Measurements from ENCODE around the gene SEPTIN5.

The SEPTIN5 gene

DNA sequence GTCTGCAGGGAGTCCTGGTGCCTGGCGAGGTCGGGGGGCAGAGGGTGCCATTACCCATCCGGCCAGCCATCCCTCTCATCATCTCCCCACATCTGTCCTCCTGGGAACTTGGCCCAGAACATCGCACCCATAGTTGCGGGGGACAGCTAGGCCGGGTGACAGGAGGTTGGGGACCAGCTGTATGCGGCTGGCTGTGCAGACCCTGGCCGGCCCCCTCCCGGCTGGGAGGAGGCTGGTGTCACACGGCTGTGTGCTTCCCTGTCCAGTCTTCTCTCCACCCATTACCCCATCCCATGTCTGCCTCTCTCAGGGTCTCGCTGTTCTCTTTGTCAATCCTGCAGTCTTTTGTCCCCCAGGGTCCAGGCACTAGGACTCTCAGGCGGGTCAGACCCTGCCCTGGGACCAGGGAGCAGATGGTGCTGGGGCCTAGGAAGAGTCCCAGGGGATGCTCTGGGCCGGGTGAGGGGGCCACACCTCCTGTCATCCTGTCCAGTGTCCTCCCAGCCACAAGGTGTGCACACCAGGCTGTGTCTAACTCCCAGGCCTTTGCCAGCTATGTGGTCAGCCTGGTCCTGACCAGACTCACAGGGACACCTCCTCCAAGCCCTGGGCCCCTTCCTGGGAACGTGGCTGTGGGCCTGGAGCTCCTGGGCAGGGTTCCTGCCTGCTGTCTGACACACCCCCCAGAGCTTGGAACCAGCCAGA, 39.8 kb downstream of the SEPTIN5 start:
- Histone ChIP-seq H3K36me3 (ENCODE audit: control insufficient read depth in 5 of 5, insufficient read depth in 5 of 5, low read length in 5 of 5) (no peaks in the 10 kb centered on the region), H3K4me3 (ENCODE audit: low read depth in 1 of 5, low read length in 5 of 5) (no peak overlapping the region), H3K9ac (ENCODE audit: low read length in 5 of 5) (no peak overlapping the region), H3K27me3 (ENCODE audit: control insufficient read depth in 5 of 5, insufficient read depth in 4 of 5, low read length in 5 of 5) (peaks cover 42 to 76% (median 65%) of the 10 kb centered on the region in 5 donors), H3K4me1 (ENCODE audit: control insufficient read depth in 5 of 5, insufficient read depth in 5 of 5, low read length in 5 of 5) (peaks cover 0 to 22% (median 13%) of the 10 kb centered on the region in 5 donors), H3K9me3 (ENCODE audit: control insufficient read depth in 5 of 5, low read length in 5 of 5) (peaks cover 0 to 3% (median 0%) of the 10 kb centered on the region in 5 donors), H3K27ac (ENCODE audit: low read depth, low read length) (no peak overlapping the region)

DNA sequence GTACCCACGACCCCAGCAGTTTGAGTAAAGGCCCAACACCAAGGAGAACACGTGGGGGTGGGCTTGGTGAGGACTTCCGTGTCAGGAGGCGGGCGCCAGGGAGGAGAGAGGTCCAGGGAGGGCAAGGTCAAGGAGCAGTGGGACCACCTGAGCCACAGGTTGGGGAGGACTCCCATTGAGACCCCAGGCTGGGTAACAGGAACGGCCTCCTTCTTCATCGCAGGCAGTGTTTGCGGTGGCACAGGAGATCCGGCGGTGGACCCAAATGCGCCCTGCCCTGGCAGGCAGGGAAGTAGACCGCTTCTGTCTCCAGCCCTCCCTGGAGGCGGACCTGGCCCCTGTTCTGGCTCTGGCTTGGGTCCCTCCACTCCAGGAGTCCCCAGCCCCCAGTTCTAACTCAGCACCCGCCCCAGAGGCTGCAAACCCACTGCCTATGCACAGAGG, 40.4 kb downstream of the SEPTIN5 start:
- Histone ChIP-seq H3K27me3 (ENCODE audit: control insufficient read depth in 5 of 5, insufficient read depth in 4 of 5, low read length in 5 of 5) (peaks cover 46 to 79% (median 69%) of the 10 kb centered on the region in 5 donors), H3K36me3 (ENCODE audit: control insufficient read depth in 5 of 5, insufficient read depth in 5 of 5, low read length in 5 of 5) (no peaks in the 10 kb centered on the region), H3K4me3 (ENCODE audit: low read depth in 1 of 5, low read length in 5 of 5) (no peak overlapping the region), H3K27ac (ENCODE audit: low read depth, low read length) (no peak overlapping the region), H3K9me3 (ENCODE audit: control insufficient read depth in 5 of 5, low read length in 5 of 5) (peaks cover 0 to 3% (median 0%) of the 10 kb centered on the region in 5 donors), H3K4me1 (ENCODE audit: control insufficient read depth in 5 of 5, insufficient read depth in 5 of 5, low read length in 5 of 5) (peaks cover 0 to 27% (median 18%) of the 10 kb centered on the region in 5 donors), H3K9ac (ENCODE audit: low read length in 5 of 5) (no peak overlapping the region)

DNA sequence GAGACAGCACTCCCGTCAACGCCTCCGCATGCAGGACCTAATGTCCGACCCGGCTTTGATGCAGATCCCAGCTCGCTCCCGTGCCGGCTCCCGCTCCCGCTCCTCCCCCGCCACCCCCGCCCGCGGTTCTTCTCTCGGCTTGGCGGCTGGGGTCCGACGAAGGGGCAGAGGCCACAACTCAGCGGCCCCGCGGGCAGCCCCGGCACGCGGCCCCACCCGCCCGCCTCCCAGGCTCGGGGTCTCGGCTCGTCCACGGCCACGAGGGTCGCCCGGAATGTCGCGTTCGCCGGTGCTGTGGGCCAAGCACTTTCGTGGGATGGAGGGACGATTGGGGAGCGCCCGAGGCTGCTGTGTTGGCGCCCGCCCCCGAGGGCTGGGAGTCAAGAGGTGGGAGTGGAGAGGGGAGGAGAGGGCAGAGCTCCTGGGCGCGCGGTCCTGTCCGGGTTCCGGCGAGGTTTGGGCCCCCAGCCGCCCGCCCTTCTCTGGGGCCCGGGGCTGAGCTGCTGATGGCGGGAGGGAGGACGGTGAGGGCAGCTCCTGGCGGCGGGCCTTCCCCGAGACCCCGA, 40.9 kb downstream of the SEPTIN5 start:
- Histone ChIP-seq H3K9ac (ENCODE audit: low read length in 5 of 5) (no peak overlapping the region), H3K4me1 (ENCODE audit: control insufficient read depth in 5 of 5, insufficient read depth in 5 of 5, low read length in 5 of 5) (peaks cover 0 to 32% (median 22%) of the 10 kb centered on the region in 5 donors), H3K9me3 (ENCODE audit: control insufficient read depth in 5 of 5, low read length in 5 of 5) (peaks cover 0 to 3% (median 0%) of the 10 kb centered on the region in 5 donors), H3K27me3 (ENCODE audit: control insufficient read depth in 5 of 5, insufficient read depth in 4 of 5, low read length in 5 of 5) (peaks cover 47 to 80% (median 69%) of the 10 kb centered on the region in 5 donors), H3K36me3 (ENCODE audit: control insufficient read depth in 5 of 5, insufficient read depth in 5 of 5, low read length in 5 of 5) (no peaks in the 10 kb centered on the region), H3K27ac (ENCODE audit: low read depth, low read length) (no peak overlapping the region), H3K4me3 (ENCODE audit: low read depth in 1 of 5, low read length in 5 of 5) (no peak overlapping the region)

DNA sequence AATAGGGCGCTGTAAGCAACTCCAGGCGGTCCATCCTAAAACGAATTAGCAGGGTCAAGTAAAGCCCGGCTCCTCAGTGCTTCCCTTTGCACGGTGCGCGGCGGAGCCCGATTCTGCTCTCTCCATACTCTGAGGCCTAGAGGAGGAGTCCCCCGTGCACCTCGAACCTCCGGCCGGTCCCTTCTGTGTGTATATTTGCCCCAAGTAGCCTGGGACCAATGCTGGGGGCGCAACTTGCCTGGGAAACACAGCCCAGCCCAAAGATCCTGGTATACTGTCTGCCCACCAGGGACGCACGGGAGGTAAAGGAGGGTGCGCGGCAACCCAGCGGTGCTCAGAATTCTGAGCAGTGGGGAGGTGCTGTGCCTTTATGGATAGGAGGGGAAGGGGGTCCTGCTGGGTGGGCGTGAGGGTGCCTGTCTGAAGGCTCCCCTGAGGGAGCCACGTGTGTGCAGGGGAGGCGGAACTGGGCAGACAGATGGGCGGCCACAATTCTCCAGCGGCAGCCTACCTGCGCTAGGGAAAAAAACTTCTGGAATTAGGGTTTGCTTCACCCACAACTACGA, 41.5 kb downstream of the SEPTIN5 start:
- no peak overlapping the region for H3K27ac ChIP-seq (ENCODE audit: low read depth, low read length)
- H3K4me3 ChIP-seq (ENCODE audit: low read depth in 1 of 5, low read length in 5 of 5) = no peak overlapping the region
- H3K4me1 ChIP-seq (ENCODE audit: control insufficient read depth in 5 of 5, insufficient read depth in 5 of 5, low read length in 5 of 5) = peaks cover 0 to 33% (median 22%) of the 10 kb centered on the region in 5 donors
- H3K27me3 ChIP-seq (ENCODE audit: control insufficient read depth in 5 of 5, insufficient read depth in 4 of 5, low read length in 5 of 5) = peaks cover 46 to 77% (median 69%) of the 10 kb centered on the region in 5 donors
- H3K9me3 ChIP-seq (ENCODE audit: control insufficient read depth in 5 of 5, low read length in 5 of 5) = peaks cover 0 to 3% (median 0%) of the 10 kb centered on the region in 5 donors
- no peak overlapping the region for H3K9ac ChIP-seq (ENCODE audit: low read length in 5 of 5)
- H3K36me3 ChIP-seq (ENCODE audit: control insufficient read depth in 5 of 5, insufficient read depth in 5 of 5, low read length in 5 of 5) = no peaks in the 10 kb centered on the region

DNA sequence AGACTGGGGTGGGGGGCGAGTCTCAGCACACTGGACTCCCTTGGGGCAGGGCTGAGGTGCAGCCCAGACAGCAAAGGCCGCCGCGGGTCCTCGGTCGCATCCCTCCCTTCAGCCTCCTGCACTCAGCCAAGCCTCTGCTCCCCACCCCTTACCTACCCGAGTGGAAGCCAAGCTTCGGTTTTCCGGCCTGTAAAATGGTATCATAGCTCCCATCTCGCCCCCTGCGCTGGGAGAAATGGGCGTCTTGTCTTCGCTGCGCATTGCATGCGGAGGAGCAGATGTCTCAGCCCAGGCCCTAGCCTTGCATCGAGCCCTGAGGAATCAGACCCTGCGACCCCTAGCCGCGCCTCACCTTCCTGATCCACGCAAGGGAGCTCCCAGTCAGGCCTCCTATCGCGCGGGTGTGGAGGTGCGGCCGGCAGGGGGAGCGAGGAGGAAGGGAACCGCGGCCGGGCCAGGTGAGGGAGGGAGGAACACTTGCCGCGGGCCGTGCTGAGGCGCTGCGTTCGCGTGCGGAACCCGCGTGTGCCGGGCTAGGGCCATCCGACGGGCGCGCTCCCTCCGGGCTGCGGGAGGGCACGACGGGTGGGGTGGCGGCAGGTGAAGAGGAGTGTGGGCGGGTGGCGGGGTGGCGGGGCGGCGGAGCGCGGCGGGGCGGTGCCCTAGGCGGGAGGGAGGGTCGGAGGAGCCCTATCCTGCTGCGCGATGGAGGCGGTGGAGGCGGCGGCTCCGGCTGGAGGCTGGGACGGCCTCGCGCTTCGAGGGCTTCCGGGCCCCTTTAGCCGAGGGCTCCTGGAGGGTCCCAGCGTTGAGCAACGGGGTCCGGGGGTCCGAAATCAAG, 42.2 kb downstream of the SEPTIN5 start:
- peaks cover 0 to 3% (median 0%) of the 10 kb centered on the region in 5 donors for H3K9me3 ChIP-seq (ENCODE audit: control insufficient read depth in 5 of 5, low read length in 5 of 5)
- H3K27ac ChIP-seq (ENCODE audit: low read depth, low read length) = no peak overlapping the region
- no peak overlapping the region for H3K9ac ChIP-seq (ENCODE audit: low read length in 5 of 5)
- no peaks in the 10 kb centered on the region for H3K36me3 ChIP-seq (ENCODE audit: control insufficient read depth in 5 of 5, insufficient read depth in 5 of 5, low read length in 5 of 5)
- peaks cover 0 to 35% (median 22%) of the 10 kb centered on the region in 5 donors for H3K4me1 ChIP-seq (ENCODE audit: control insufficient read depth in 5 of 5, insufficient read depth in 5 of 5, low read length in 5 of 5)
- H3K4me3 ChIP-seq (ENCODE audit: low read depth in 1 of 5, low read length in 5 of 5) = peak overlapping the region in 4 of 5 donors; percentile 38 to 54 (median 48)
- H3K27me3 ChIP-seq (ENCODE audit: control insufficient read depth in 5 of 5, insufficient read depth in 4 of 5, low read length in 5 of 5) = peaks cover 41 to 77% (median 63%) of the 10 kb centered on the region in 5 donors

DNA sequence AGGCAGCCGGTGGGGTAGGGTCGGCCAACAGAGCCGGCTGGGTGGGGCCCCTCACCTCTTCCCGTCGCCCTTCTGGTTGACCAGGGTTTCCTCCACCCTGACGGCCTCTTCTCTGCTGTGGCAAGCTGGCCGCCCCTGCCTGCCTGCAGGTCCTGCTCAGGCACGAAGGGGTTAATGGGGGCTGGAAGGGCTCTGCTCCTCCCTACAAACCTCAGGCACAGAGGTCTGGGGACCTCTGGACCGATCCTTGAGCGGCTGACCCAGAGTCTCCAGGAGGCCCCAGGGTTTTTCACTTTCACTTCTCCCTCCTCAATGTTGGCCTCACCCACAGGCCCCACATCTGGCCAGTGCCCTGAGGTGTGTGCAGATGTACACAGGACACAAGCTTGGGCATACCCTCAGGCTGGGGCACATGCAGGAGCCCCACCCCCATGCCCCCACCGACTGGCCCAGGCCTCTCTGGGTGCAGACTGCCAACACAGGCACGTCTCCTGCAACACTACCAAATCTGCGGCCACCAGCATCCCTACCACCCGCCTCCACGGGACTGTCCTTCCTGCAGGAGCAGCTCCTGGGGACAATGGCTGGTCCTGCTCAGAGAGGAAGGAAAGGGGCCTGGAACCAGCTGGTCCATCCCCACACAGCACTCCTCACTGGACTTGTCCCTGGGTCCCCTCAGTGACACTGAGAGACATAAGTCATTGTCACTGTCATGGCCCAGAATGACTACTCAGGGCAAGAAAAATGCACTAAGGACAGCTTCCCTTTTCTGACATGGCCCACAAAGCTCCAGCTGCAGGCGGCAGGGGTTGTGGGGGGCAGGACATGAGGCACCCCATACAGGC, 43.1 kb downstream of the SEPTIN5 start:
- H3K27ac ChIP-seq (ENCODE audit: low read depth, low read length) = no peak overlapping the region
- H3K4me1 ChIP-seq (ENCODE audit: control insufficient read depth in 5 of 5, insufficient read depth in 5 of 5, low read length in 5 of 5) = peaks cover 0 to 35% (median 22%) of the 10 kb centered on the region in 5 donors
- peak overlapping the region in 4 of 5 donors; percentile 38 to 54 (median 48) for H3K4me3 ChIP-seq (ENCODE audit: low read depth in 1 of 5, low read length in 5 of 5)
- no peaks in the 10 kb centered on the region for H3K36me3 ChIP-seq (ENCODE audit: control insufficient read depth in 5 of 5, insufficient read depth in 5 of 5, low read length in 5 of 5)
- no peak overlapping the region for H3K9ac ChIP-seq (ENCODE audit: low read length in 5 of 5)
- H3K27me3 ChIP-seq (ENCODE audit: control insufficient read depth in 5 of 5, insufficient read depth in 4 of 5, low read length in 5 of 5) = peaks cover 40 to 78% (median 61%) of the 10 kb centered on the region in 5 donors
- H3K9me3 ChIP-seq (ENCODE audit: control insufficient read depth in 5 of 5, low read length in 5 of 5) = peaks cover 0 to 3% (median 0%) of the 10 kb centered on the region in 5 donors

DNA sequence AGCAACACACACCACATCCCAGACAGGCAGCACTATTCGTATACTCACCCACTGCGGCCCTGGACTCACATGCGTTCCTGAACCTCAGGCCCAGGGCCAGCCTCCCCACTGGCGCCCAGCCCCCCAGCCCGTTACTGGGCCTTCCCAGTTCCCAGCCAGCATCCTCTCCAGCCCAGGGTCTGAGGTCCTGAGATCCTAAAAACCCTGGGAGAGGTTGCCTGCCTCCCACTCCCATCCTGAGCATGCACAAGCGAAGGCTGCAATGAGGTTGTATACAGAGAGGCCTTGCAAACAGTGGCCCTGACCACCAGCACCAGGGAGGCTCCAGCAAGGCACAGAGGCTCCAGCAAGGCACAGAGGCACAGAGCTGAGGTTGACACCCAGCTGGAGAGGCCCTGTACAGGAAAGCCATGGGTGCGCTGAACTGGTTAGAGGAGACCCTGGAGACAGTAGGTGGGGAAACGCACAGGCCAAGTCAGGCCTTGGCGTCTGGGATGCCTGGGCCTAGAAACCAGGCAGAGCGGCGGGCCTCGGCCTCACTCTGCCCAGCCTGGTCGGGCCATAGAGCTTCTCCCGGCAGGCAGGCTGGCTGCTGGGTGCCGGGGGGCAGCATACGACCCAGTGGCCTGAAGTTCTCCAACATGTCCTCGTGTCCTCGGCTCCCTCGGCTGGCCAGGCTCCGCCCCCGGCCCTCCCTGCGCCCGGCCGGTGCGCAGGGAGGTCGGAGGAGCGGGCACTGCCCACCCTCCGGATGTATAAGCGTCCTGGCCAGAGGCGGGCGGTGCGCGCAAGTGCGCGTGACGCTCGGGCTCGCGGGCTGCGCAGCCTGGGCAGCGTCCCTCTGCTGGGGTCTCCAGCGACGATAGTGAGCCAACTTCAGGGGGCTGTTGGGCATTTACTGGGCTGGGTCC, 43.9 kb downstream of the SEPTIN5 start:
- Histone ChIP-seq H3K4me3 (ENCODE audit: low read depth in 1 of 5, low read length in 5 of 5) (no peak overlapping the region), H3K4me1 (ENCODE audit: control insufficient read depth in 5 of 5, insufficient read depth in 5 of 5, low read length in 5 of 5) (peaks cover 0 to 36% (median 22%) of the 10 kb centered on the region in 5 donors), H3K9me3 (ENCODE audit: control insufficient read depth in 5 of 5, low read length in 5 of 5) (no peaks in the 10 kb centered on the region), H3K9ac (ENCODE audit: low read length in 5 of 5) (no peak overlapping the region), H3K27me3 (ENCODE audit: control insufficient read depth in 5 of 5, insufficient read depth in 4 of 5, low read length in 5 of 5) (peaks cover 45 to 81% (median 62%) of the 10 kb centered on the region in 5 donors), H3K27ac (ENCODE audit: low read depth, low read length) (no peak overlapping the region), H3K36me3 (ENCODE audit: control insufficient read depth in 5 of 5, insufficient read depth in 5 of 5, low read length in 5 of 5) (no peaks in the 10 kb centered on the region)

DNA sequence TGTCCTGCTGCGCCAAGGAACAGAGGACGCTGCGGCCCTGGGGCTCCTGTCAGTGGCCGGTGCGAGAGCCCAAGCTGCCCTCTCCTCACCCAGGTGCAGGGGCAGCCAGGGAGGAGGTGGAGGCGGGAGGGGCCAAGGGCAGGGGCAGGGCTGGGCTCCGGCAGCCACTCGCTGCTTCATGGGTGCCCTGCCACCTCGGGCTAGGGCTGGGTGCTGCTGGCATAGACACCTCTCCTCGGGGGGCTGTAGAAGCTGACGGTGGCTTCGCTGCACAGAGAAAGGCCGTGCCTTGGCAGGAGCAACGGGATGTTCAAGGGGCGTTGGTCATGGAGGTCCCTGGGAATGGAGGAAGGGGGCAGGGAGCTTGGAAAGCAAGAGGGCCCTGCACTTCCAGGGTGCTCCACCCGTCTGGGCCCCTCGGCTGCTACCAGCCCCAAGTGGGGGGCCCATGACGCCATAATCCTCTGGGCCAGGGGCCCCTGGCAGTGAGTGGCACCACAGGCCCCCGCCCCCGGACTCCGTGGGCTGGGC, 44.7 kb downstream of the SEPTIN5 start:
- no peak overlapping the region for H3K4me3 ChIP-seq (ENCODE audit: low read depth in 1 of 5, low read length in 5 of 5)
- H3K4me1 ChIP-seq (ENCODE audit: control insufficient read depth in 5 of 5, insufficient read depth in 5 of 5, low read length in 5 of 5) = peaks cover 0 to 36% (median 22%) of the 10 kb centered on the region in 5 donors
- H3K9ac ChIP-seq (ENCODE audit: low read length in 5 of 5) = no peak overlapping the region
- H3K27ac ChIP-seq (ENCODE audit: low read depth, low read length) = no peak overlapping the region
- no peaks in the 10 kb centered on the region for H3K9me3 ChIP-seq (ENCODE audit: control insufficient read depth in 5 of 5, low read length in 5 of 5)
- H3K27me3 ChIP-seq (ENCODE audit: control insufficient read depth in 5 of 5, insufficient read depth in 4 of 5, low read length in 5 of 5) = peaks cover 46 to 81% (median 59%) of the 10 kb centered on the region in 5 donors
- no peaks in the 10 kb centered on the region for H3K36me3 ChIP-seq (ENCODE audit: control insufficient read depth in 5 of 5, insufficient read depth in 5 of 5, low read length in 5 of 5)

All from subcutaneous abdominal adipose tissue (tissue), 5 donors.